HG02610 (cell line): Measurements from ENCODE around the gene YEATS4.
"Not testable (repeated sequence)": the region's sequence is repeated elsewhere in the genome, so short reads cannot be mapped to it uniquely, and the experiment has no call there.

ENCODE experiments used
- ATAC-seq: cut with Tn5 transposase; IDR thresholded peaks from one replicate; pipeline ENCODE4 v1.9.1; 2021; ENCODE audit warnings: mild to moderate bottlenecking, moderate library complexity; ENCODE audit not compliant: unreplicated experiment

The YEATS4 gene

DNA sequence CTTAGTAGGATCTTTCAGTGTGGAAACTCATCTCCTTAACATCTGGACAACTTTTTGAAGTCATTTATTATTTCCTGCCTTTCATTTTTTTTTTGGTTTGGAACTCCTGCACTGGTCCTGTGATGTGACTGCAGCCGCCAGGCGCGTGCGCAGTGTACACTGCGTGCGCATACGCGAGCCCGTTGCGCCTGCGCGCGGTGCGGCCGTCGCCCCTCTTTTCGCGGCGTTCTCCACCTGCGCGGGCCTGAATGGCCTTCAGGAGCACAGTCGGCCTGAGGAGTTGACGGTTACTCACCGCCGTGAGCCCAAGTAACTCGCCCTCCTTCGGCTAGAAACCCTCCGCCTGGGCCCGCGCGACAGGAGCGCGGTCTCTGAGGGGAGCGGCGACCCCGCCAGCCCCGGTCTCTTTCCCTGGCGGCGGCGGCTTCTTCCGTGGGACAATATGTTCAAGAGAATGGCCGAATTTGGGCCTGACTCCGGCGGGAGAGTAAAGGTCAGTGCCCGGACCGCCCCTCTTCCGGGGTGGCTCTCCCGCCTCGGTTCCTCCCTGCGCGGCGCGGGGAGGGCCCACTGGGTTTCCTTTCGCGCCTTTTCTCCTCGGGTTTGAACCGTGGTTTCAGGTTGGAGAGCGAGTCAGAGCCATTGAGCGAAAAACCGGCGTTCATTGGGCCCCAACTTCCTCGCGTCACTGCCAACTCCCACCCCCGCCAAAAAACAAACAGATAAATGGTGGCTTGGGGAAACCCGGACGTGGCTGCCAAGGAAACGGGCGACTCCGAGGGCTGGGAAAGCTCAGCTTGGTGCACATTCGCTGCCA lies at the start of gene YEATS4:
Gene YEATS4, plus strand, starts transcription at position 213 of the 817 bp plus-strand sequence. Its CDS starts 230 bp downstream, at position 443.
- ATAC-seq: peak; percentile 86

GRCh38 chr12:69313209-69313608 lies 46.3 kb upstream of the YEATS4 start:
- no peak for ATAC-seq

DNA sequence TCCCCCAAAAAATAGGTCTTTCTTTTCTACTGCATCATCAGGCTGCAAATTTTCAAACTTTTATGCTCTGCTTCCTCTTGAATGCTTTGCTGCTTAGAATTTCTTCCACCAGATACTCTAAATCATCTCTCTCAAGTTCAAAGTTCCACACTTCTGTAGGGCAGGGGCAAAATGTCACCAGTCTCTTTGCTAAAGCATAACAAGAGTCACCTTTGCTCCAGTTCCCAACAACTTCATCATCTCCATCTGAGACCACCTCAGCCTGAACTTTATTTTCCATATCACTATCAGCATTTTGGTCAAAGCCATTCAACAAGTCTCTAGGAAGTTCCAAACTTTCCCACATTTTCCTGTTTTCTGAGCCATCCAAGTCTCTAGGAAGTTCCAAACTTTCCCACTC lies 42.8 kb upstream of the YEATS4 start:
- ATAC-seq: not testable (repeated sequence)

- ATAC-seq: not testable (repeated sequence)
Measured at GRCh38 chr12:69317233-69317632, 42.3 kb upstream of the YEATS4 start.

GRCh38 chr12:69318225-69318624 lies 41.3 kb upstream of the YEATS4 start:
- ATAC-seq: no peak

DNA sequence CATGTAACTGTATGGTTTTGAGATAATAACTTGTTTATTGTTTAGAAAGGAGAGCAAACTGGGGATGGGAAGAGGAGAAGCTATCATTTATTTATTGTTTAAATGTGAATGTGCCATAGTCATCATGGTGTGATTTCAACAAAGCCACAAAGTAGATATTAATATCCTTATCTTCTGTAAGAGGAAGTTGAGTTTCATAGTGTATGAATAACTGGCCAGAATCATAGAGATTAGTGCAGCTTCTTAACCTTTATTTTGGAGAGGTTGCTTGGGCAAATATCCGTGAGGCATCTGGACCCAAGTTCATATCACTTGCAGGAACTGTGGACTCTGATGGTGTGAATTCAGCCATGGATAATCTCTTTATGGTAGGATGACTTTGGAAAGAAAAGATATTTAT lies 38.2 kb upstream of the YEATS4 start:
- no peak for ATAC-seq

DNA sequence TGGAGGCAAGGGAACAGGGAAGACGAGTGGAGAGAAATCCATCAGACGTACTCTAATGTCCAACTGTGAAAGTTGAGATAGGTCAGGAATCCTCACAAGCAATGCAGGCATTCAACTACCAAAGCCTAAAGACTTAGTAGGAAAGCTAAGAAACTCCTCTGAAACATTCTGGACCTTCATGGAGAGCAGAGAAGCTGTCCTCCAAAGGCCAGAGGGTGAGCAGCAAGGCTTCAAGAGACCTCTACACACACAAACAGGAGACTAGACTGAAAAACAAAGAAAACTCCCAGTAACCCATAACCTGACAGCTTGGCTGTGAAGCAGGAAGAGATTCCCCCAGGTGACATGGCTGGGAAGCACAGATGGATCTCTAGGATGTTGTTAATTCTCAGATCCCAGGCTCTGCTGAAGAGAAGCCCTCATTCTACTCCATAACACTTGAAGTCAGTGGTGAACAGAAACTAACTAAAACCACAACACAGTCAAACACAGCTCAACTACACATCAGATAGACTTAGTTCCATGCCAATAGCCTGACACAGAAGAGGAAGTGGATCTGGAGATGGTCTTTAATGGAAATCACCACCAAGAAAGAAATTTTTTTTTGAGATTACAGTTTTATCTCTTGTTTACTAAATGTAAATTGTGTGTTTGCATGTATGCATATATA lies 34.6 kb upstream of the YEATS4 start:
- ATAC-seq: peak; percentile 99

DNA sequence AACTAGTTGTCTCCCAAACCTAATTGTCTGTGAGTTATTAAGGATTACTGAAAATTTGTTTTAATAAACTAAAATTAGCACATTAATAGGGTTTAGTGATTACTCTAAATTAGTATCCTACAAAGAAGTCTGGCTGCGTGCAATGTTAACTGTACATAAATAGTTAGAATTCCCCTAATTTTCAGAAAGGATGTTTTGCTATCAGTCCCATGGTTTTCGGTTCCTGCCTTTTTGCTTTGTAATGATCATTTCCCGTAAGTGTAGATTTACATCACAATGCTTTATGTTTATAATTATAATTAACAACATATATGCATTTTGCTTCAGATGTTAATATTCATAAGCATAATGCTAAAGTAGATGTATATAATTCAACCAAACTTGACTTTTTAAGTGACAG lies 31.1 kb upstream of the YEATS4 start:
- ATAC-seq: no peak

GRCh38 chr12:69329669-69330428 lies 29.7 kb upstream of the YEATS4 start:
- ATAC-seq: no peak

GRCh38 chr12:69330475-69331473 lies 28.8 kb upstream of the YEATS4 start:
- ATAC-seq: peak; percentile 63

GRCh38 chr12:69331519-69331908 lies 28.0 kb upstream of the YEATS4 start:
- ATAC-seq: no peak

DNA sequence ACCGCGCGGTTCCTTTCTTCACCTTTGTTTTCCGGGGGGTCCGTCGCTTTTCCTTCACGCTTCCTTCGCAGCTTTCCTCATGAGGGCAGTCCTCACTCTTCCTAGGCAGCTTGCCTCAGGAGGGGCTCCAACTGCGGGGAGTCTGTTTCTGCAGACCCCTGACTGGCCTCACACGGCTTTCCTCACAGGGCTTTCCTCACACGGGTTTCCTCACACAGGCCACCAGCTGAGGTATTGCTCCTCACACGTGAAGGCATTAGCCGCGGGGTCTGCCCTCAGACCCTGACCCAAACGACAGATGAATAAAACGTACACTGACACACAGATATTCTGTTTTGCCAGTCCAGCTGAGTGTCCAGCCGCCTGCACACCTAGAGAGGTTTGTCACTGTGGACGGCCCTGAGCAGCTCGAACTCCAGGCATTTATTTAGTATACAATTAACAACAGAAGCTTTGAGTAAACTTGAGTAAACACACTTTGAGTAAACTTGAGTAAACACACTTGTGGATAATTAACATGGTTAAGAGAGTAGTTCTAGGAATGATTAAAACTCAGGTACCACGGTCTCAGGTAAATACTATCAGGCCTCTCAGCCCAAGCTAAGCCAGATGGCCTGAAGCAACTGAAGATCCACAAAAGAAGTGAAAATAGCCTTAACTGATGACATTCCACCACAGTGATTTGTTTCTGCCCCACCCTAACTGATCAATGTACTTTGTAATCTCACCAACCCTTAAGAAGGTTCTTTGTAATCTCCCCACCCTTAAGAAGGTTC lies 27.4 kb upstream of the YEATS4 start:
- ATAC-seq: no peak

GRCh38 chr12:69332815-69333358 lies 26.7 kb upstream of the YEATS4 start:
- no peak for ATAC-seq

GRCh38 chr12:69334158-69334557 lies 25.4 kb upstream of the YEATS4 start:
- ATAC-seq: no peak

GRCh38 chr12:69337311-69338090 lies 22.0 kb upstream of the YEATS4 start:
- ATAC-seq: no peak

- no peak for ATAC-seq
Measured at GRCh38 chr12:69338120-69338859, 21.3 kb upstream of the YEATS4 start.

GRCh38 chr12:69338936-69339335 lies 20.6 kb upstream of the YEATS4 start:
- ATAC-seq: no peak

GRCh38 chr12:69339999-69340398 lies 19.5 kb upstream of the YEATS4 start:
- no peak for ATAC-seq
